GM12872 (cell line): ENCODE data around the gene LTBP1.

ENCODE experiments used
- TF ChIP-seq, protein P1 (sequence below): IDR thresholded peaks from 3 replicates; pipeline ENCODE4 v1.5.1; 2011; ENCODE audit warnings: low read depth, mild to moderate bottlenecking, low read length, moderate library complexity; ENCODE audit not compliant: insufficient read depth

The LTBP1 gene

GRCh38 chr2:32925283-32925815 lies 21.4 kb upstream of the LTBP1 start:
- TF ChIP-seq, protein P1, sequence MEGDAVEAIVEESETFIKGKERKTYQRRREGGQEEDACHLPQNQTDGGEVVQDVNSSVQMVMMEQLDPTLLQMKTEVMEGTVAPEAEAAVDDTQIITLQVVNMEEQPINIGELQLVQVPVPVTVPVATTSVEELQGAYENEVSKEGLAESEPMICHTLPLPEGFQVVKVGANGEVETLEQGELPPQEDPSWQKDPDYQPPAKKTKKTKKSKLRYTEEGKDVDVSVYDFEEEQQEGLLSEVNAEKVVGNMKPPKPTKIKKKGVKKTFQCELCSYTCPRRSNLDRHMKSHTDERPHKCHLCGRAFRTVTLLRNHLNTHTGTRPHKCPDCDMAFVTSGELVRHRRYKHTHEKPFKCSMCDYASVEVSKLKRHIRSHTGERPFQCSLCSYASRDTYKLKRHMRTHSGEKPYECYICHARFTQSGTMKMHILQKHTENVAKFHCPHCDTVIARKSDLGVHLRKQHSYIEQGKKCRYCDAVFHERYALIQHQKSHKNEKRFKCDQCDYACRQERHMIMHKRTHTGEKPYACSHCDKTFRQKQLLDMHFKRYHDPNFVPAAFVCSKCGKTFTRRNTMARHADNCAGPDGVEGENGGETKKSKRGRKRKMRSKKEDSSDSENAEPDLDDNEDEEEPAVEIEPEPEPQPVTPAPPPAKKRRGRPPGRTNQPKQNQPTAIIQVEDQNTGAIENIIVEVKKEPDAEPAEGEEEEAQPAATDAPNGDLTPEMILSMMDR: no peak

DNA sequence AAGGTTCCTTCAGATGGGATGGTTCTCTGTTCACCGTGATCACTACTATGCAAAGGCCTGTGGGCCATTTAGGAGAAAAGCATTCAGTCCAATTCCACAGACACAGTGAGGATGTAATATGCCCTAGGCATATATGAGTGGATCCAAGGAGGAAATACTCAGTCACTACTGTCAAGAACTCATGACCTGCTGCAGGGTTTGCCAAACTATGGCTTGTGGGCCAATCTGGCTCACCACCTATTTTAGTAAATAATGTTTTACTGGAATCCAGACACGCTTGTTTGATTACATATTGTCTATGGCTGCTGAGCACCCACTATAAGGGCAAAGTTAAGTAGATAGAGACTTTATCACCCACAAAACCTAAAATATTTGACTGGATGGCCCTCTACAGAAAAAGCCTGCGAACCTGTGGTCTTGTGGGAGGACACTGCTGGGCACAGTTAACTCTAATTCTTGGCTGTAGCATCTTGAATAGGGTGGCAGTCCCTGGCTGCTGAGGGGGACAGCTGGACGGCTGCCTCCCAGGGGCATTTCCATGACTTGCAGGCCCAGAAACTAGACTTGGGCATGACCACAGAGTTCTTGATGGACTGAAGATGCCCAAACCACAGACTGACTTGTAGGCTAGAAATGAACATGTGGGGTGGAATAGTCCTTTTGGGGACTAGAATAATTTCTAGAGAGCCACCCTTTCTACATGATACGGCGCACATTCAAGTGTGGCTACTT lies 20.6 kb upstream of the LTBP1 start:
- TF ChIP-seq, protein P1: no peak

DNA sequence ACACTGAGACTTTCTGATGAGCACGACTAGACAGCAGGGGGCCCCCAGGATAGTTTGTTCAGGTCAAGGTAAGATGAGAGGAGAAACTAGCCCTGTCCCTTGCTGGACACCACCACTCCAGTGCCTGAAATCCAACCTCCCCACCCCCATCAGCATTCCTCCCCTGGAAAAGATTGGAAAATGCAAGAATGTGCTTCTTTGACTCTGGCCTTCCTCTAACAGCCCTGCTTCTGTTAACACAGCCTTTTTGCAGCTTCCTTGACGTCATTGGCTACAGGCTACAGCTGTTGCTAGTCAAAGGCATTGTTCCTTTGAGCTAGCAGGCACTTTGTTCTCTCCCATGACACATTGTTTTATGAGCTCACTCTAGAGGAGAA lies 20.1 kb upstream of the LTBP1 start:
- TF ChIP-seq, protein P1: no peak

- TF ChIP-seq, protein P1: no peak
Measured at GRCh38 chr2:32930436-32930835, 16.3 kb upstream of the LTBP1 start.

DNA sequence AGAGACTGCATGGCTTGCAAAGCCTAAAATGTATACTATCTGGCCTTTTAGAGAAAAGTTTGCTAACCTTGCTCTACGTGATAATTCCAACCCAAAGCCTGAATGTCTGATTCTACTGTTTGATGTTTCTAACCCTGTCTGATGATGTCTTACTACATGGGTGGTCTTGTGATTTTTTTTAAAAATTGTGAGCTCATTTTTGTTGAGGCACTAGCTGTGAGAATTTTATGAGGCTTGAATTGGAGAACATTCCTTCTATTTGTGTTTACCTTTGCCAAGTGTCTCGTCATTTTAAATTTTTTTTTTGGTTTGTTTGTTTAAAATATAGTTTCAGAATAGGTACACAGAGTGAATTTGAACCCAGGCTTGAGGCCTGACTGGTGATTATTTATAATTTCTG lies 15.2 kb upstream of the LTBP1 start:
- TF ChIP-seq, protein P1: no peak

GRCh38 chr2:32931945-32932709 lies 14.6 kb upstream of the LTBP1 start:
- TF ChIP-seq, protein P1: no peak
